Upper lobe of right lung (tissue), 1 donor: Measurements from ENCODE around the gene CCDC85C. TPM values are rescaled to one million over a fixed set of nuclear protein-coding genes. Genes with fewer than 3 reads are reported as not detected.

Experiments
- ATAC-seq: fragments of 200-7000 bp; cut with Tn5 transposase; one replicate; pipeline ENCODE4 v1.9.1; 2020; ENCODE audit warnings: mild to moderate bottlenecking, moderate library complexity
- DNase-seq: peaks from one replicate; pipeline ENCODE4 v3.0.0-alpha.2; 2020
- H3K27ac ChIP-seq: fragments of 200-600 bp; one replicate; pipeline ENCODE4 v1.8.0; 2022
- H3K27me3 ChIP-seq: fragments of 200-600 bp; one replicate; pipeline ENCODE4 v1.8.0; 2022; ENCODE audit warnings: mild to moderate bottlenecking
- H3K36me3 ChIP-seq: fragments of 200-600 bp; one replicate; pipeline ENCODE4 v1.8.0; 2022
- H3K4me1 ChIP-seq: fragments of 200-600 bp; one replicate; pipeline ENCODE4 v1.8.0; 2022
- H3K4me3 ChIP-seq: fragments of 200-600 bp; one replicate; pipeline ENCODE4 v1.8.0; 2022; ENCODE audit warnings: mild to moderate bottlenecking
- H3K9me3 ChIP-seq: fragments of 200-600 bp; one replicate; pipeline ENCODE4 v1.8.0; 2022
- CTCF ChIP-seq: fragments of 200-600 bp; IDR thresholded peaks from one replicate; pipeline ENCODE4 v1.8.0; 2022; ENCODE audit warnings: antibody characterized with exemption
- intact Hi-C: fragments of 100-400 bp; cut with DNase I; formaldehyde crosslinking; loops from one replicate; pipeline ENCODE4 v1.11.0; 2022
- total RNA-seq: library from RNA; stranded (reverse); fragmentation: NEBNext Ultra II Directional; extraction: Animal tissue kit (Norgen Biotek cat#: 25700); gene quantifications from one replicate; pipeline ENCODE4 v1.2.1, GENCODE V29; 2021
- donor health status: DM: no; HTN: yes; CAD: no; lungs with severe emphysema.

CCDC85C gene
- total RNA-seq, 1 donor from 2014 or later: 22.6 TPM

- intact Hi-C loops: no loop called here
- Histone ChIP-seq H3K27me3 (no peaks in the 10 kb centered on the region), H3K4me1 (peaks cover 24% of the 10 kb centered on the region), H3K27ac (no peak overlapping the region), H3K36me3 (no peaks in the 10 kb centered on the region), H3K9me3 (no peaks in the 10 kb centered on the region), H3K4me3 (no peak overlapping the region)
- ATAC-seq (peak; percentile 57), DNase-seq (no peak)
- no peak for TF ChIP-seq CTCF
Observed at GRCh38 chr14:99560922-99561683, 42.9 kb downstream of the CCDC85C start.

- no peak overlapping the region for H3K27ac ChIP-seq
- ATAC-seq: no peak
- no peak overlapping the region for H3K4me3 ChIP-seq
- H3K27me3 ChIP-seq: no peaks in the 10 kb centered on the region
- no peak for DNase-seq
- peaks cover 22% of the 10 kb centered on the region for H3K4me1 ChIP-seq
- intact Hi-C loops: no loop called here
- no peak for TF ChIP-seq CTCF
- H3K36me3 ChIP-seq: no peaks in the 10 kb centered on the region
- no peaks in the 10 kb centered on the region for H3K9me3 ChIP-seq
Observed at GRCh38 chr14:99560403-99560802, 43.6 kb downstream of the CCDC85C start.

- Histone ChIP-seq H3K27me3 (no peaks in the 10 kb centered on the region), H3K27ac (no peak overlapping the region), H3K4me3 (no peak overlapping the region), H3K4me1 (peaks cover 14% of the 10 kb centered on the region), H3K9me3 (no peaks in the 10 kb centered on the region), H3K36me3 (no peaks in the 10 kb centered on the region)
- no peak for TF ChIP-seq CTCF
- intact Hi-C loops: no loop called here
- no peak for DNase-seq
- no peak for ATAC-seq
Observed at GRCh38 chr14:99559286-99559990, 44.6 kb downstream of the CCDC85C start.

- ATAC-seq: no peak
- DNase-seq: no peak
- no peak for TF ChIP-seq CTCF
- Histone ChIP-seq H3K27me3 (no peaks in the 10 kb centered on the region), H3K4me1 (no peaks in the 10 kb centered on the region), H3K27ac (no peak overlapping the region), H3K4me3 (no peak overlapping the region), H3K36me3 (no peaks in the 10 kb centered on the region), H3K9me3 (no peaks in the 10 kb centered on the region)
- intact Hi-C loops: no loop called here
Observed at GRCh38 chr14:99556134-99556791, 47.7 kb downstream of the CCDC85C start.

- Histone ChIP-seq H3K4me1 (no peaks in the 10 kb centered on the region), H3K9me3 (no peaks in the 10 kb centered on the region), H3K4me3 (no peak overlapping the region), H3K27ac (no peak overlapping the region), H3K36me3 (no peaks in the 10 kb centered on the region), H3K27me3 (no peaks in the 10 kb centered on the region)
- peak; percentile 67 for ATAC-seq
- no peak for TF ChIP-seq CTCF
- DNase-seq: no peak
- intact Hi-C loops: no loop called here
Observed at GRCh38 chr14:99554757-99555531, 49.1 kb downstream of the CCDC85C start.
